Lower leg skin (tissue), 3 donors: ENCODE measurements around the gene PRCP.

ENCODE experiments used
- CTCF ChIP-seq, 3 donors: fragments of 450-650 bp; IDR thresholded peaks; one replicate each; pipeline ENCODE4 v1.5.1; 2016; ENCODE audit warnings: antibody characterized with exemption in 3 of 3, mild to moderate bottlenecking in 3 of 3, moderate library complexity in 2 of 3
- POLR2A ChIP-seq, 2 donors: fragments of 450-650 bp; IDR thresholded peaks; one replicate each; pipeline ENCODE4 v1.6.1; 2016 to 2017; ENCODE audit warnings: antibody characterized with exemption in 2 of 2, mild to moderate bottlenecking in 1 of 2, moderate library complexity in 1 of 2

GRCh38 chr11:82929121-82929520 lies 28.9 kb upstream of the PRCP start:
- TF ChIP-seq CTCF (IDR thresholded peaks at IDR 0.05) (no peak), POLR2A (IDR thresholded peaks at IDR 0.05) (no peak)
